ENCODE results near the gene ENTPD2. TPM values are rescaled to one million over a fixed set of nuclear protein-coding genes. Genes with fewer than 3 reads are reported as not detected.

Gene ENTPD2
- total RNA-seq, 4 donors from 2014 or later: 2.4 to 11.5 TPM; not detected in 2

DNA sequence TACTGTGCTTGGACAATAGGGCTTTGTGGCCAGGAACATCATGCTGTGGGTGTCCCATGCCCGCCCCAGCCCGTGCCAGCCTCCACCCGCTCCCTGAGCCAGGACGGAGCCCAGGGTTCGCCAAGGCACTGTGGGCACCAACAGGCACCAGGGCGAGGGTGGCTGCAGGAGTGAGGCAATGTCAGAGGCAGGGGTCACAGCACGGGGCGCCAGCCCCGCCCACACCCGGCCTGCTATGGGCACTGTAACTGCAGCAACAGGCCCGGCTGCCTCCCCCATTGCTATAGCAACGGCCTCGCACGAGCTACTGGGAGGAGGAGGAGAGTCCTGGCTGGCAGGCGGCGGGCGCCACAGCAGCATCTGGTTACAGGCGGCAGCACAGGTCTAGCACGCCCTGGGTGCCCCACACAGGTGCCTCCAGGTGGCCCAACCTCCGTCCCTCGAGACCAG, 28.3 kb downstream of the ENTPD2 start:
- TF ChIP-seq, protein P1, sequence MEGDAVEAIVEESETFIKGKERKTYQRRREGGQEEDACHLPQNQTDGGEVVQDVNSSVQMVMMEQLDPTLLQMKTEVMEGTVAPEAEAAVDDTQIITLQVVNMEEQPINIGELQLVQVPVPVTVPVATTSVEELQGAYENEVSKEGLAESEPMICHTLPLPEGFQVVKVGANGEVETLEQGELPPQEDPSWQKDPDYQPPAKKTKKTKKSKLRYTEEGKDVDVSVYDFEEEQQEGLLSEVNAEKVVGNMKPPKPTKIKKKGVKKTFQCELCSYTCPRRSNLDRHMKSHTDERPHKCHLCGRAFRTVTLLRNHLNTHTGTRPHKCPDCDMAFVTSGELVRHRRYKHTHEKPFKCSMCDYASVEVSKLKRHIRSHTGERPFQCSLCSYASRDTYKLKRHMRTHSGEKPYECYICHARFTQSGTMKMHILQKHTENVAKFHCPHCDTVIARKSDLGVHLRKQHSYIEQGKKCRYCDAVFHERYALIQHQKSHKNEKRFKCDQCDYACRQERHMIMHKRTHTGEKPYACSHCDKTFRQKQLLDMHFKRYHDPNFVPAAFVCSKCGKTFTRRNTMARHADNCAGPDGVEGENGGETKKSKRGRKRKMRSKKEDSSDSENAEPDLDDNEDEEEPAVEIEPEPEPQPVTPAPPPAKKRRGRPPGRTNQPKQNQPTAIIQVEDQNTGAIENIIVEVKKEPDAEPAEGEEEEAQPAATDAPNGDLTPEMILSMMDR (IDR thresholded peaks at IDR 0.05): no peak
- TF ChIP-seq POLR2A (IDR thresholded peaks at IDR 0.05): no peak
- Histone ChIP-seq H3K27me3 (no peaks in the 10 kb centered on the region), H3K4me3 (no peak overlapping the region), H3K9me3 (no peaks in the 10 kb centered on the region), H3K4me1 (peaks cover 0 to 18% of the 10 kb centered on the region in 2 donors), H3K36me3 (no peaks in the 10 kb centered on the region), H3K27ac (no peak overlapping the region)
- intact Hi-C loops (cut with DNase I; ENCODE audit: low total_unique reads): no loop called here
- no peak for DNase-seq

GRCh38 chr9:137023583-137023991, 30.3 kb downstream of the ENTPD2 start:
- Histone ChIP-seq H3K27ac (no peak overlapping the region), H3K4me1 (peaks cover 0 to 9% of the 10 kb centered on the region in 2 donors), H3K4me3 (no peak overlapping the region), H3K27me3 (no peaks in the 10 kb centered on the region), H3K36me3 (no peaks in the 10 kb centered on the region), H3K9me3 (no peaks in the 10 kb centered on the region)
- DNase-seq: no peak
- TF ChIP-seq, protein P1 (IDR thresholded peaks at IDR 0.05): no peak
- no peak for TF ChIP-seq POLR2A (IDR thresholded peaks at IDR 0.05)
- intact Hi-C loops (cut with DNase I; ENCODE audit: low total_unique reads): no loop called here

DNA sequence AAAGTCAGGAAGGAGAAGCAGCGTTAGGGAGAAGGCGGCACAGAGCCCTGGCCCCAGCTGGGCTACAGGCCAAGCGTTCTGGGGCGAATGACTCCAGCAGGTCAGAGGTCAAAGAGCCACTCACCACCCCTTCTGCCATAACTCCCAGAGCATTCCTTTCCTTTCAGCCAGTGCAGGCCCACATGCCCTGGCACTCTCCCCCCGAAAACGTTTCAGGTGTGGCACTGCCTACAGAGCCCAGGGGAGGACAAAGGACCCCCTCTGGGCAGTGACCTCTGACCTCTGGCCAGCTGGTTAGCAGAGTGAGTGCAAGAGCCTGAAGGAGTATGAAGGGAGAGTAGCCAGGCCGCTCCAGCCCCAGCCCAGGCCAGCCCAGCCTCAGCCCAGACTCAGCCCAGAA, 30.7 kb downstream of the ENTPD2 start:
- no peaks in the 10 kb centered on the region for H3K9me3 ChIP-seq
- DNase-seq: no peak
- no peak overlapping the region for H3K27ac ChIP-seq
- intact Hi-C loops (cut with DNase I; ENCODE audit: low total_unique reads): no loop called here
- H3K4me1 ChIP-seq: peaks cover 0 to 5% of the 10 kb centered on the region in 2 donors
- TF ChIP-seq, protein P1 (IDR thresholded peaks at IDR 0.05): no peak
- no peak for TF ChIP-seq POLR2A (IDR thresholded peaks at IDR 0.05)
- no peaks in the 10 kb centered on the region for H3K36me3 ChIP-seq
- no peak overlapping the region for H3K4me3 ChIP-seq
- H3K27me3 ChIP-seq: no peaks in the 10 kb centered on the region

GRCh38 chr9:137022662-137023008, 31.2 kb downstream of the ENTPD2 start:
- no peaks in the 10 kb centered on the region for H3K36me3 ChIP-seq
- H3K9me3 ChIP-seq: no peaks in the 10 kb centered on the region
- H3K4me1 ChIP-seq: peaks cover 0 to 5% of the 10 kb centered on the region in 2 donors
- intact Hi-C loops (cut with DNase I; ENCODE audit: low total_unique reads): no loop called here
- H3K4me3 ChIP-seq: no peak overlapping the region
- no peaks in the 10 kb centered on the region for H3K27me3 ChIP-seq
- DNase-seq: no peak
- TF ChIP-seq, protein P1 (IDR thresholded peaks at IDR 0.05): no peak
- no peak for TF ChIP-seq POLR2A (IDR thresholded peaks at IDR 0.05)
- no peak overlapping the region for H3K27ac ChIP-seq

- H3K4me3 ChIP-seq: no peak overlapping the region
Measured at GRCh38 chr9:137021979-137022661, 31.7 kb downstream of the ENTPD2 start.

More at GRCh38 chr9:137021979-137022661, 31.7 kb downstream of the ENTPD2 start:
- no peak for TF ChIP-seq POLR2A (IDR thresholded peaks at IDR 0.05)
- TF ChIP-seq, protein P1 (IDR thresholded peaks at IDR 0.05): no peak
- Histone ChIP-seq H3K4me1 (peaks cover 0 to under 1% of the 10 kb centered on the region in 2 donors), H3K27me3 (no peaks in the 10 kb centered on the region), H3K27ac (no peak overlapping the region), H3K9me3 (no peaks in the 10 kb centered on the region), H3K36me3 (no peaks in the 10 kb centered on the region)
- intact Hi-C loops (cut with DNase I; ENCODE audit: low total_unique reads): no loop called here
- DNase-seq: no peak

Data from uterus (tissue), 4 donors.